RCC 7860 (cell line): ENCODE measurements around the gene SCNN1B.
A peak's percentile ranks its signal among the peaks of the same experiment; 100 is the strongest.
"Not testable (repeated sequence)": the region's sequence is repeated elsewhere in the genome, so short reads cannot be mapped to it uniquely, and the experiment has no call there.

ENCODE experiments used
- DNase-seq: peaks from one replicate; pipeline ENCODE4 v3.0.0-alpha.2; 2015; ENCODE audit warnings: low spot score
- FAIRE-seq: peaks from 2 replicates; lab custom pipeline; 2012; peaks lifted over from hg19 to GRCh38; lab: Jason Lieb, UNC

Gene SCNN1B

DNA sequence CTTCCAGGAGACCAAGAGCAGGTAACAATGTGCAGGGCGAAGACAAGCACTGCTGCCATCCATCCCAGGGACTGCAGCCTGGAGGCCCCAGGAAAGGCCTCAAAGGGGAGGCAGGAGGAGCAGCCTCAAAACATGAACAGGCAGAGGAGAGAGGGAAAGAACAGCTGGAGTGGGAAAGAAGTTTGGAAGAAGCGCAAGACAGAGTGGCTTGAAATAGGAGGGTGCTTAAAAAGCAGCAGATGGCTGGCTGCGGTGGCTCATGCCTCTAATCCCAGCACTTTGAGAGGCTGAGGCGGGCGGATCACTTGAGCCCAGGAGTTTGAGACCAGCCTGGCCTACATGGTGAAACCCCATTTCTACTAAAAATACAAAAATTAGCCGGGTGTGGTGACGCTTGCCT is 98.3 kb downstream of the SCNN1B start:
- DNase-seq, FAIRE-seq: not testable (repeated sequence)

GRCh38 chr16:23401139-23401538 is 99.0 kb downstream of the SCNN1B start:
- no peak for FAIRE-seq
- no peak for DNase-seq

DNA sequence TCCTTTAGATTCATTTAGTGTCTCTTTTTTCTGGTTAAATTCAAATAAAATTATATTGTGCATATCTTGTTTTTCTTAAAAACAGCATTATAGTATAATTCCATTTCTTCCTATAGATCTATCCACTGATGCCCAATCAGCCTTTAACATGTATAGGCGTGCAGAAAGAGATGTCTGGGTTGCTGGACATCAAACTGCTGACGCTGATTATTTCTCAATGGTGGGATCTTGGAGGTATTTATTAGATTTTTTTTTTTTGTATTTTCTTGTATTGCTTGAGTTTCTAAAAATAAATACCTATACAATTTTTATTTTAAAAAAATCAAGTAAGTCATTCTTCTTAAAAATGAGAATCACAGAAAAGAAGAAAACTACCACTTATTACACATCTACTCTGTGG is 100.0 kb downstream of the SCNN1B start:
- no peak for DNase-seq
- no peak for FAIRE-seq

- FAIRE-seq (no peak), DNase-seq (no peak)
Measured at GRCh38 chr16:23403547-23403946, 101.4 kb downstream of the SCNN1B start.

GRCh38 chr16:23406024-23406423 is 103.9 kb downstream of the SCNN1B start:
- no peak for FAIRE-seq

GRCh38 chr16:23406546-23407240 is 104.6 kb downstream of the SCNN1B start:
- FAIRE-seq (no peak), DNase-seq (no peak)

More at GRCh38 chr16:23406024-23406423, 103.9 kb downstream of the SCNN1B start:
- DNase-seq, result no peak

DNA sequence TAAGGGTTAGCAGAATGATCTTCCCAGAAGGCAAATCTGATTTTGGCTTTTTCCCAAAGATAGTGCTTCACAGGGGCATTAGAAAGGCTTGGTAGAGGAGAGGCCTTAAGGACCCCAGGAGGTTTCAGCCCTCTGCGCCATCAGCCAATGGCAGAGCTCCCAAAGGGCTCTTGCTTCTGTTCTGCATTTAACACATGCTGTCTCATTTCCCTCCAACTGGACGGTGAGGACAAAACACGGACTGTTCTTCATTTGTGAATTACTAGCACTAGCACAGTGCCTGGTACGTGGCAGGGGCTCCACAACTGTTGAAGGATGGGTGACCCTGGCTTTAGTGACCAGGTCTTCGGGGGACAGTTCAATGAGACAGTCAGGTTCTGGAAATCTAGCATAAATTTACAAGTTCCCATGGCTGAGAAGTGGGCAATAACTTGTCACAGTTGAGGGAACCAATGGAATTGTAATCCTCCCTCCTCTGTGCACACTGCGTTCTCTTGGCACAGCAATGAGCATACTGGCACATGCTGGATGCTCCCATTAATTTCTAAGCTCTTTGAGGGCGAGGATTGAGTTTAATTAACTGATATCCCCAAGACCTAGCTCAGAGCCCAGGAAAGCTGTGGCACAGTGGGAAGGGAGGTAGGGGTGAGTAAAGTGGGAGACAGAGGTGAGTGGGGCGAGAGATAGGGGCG is 105.5 kb downstream of the SCNN1B start:
- no peak for FAIRE-seq

DNA sequence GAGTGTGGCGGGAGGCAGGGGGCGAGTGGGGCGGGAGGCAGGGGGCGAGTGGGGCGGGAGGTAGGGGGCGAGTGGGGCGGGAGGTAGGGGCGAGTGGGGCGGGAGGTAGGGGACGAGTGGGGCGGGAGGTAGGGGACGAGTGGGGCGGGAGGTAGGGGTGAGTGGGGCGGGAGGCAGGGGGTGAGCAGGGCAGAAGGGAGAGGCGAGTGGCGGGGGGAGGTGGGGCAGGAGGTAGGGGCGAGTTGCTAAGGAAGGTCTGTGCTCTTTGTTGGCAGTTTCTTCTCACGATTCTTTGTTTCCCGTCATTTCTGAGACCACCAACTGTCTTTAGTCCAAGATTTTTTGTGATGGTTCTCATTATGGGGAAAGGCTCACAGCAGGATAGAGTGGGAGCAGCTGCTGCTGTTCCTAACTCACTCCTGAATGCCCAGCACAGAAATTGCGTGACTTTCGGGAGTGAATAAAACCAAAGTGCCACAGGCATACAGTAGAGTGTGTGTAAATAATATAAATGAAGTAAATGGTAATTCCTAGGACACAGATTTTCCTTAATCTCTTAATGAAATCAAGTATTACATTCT is 106.2 kb downstream of the SCNN1B start:
- DNase-seq, result no peak
- FAIRE-seq, result no peak

More for the DNA sequence above, 105.5 kb downstream of the SCNN1B start:
- no peak for DNase-seq

DNA sequence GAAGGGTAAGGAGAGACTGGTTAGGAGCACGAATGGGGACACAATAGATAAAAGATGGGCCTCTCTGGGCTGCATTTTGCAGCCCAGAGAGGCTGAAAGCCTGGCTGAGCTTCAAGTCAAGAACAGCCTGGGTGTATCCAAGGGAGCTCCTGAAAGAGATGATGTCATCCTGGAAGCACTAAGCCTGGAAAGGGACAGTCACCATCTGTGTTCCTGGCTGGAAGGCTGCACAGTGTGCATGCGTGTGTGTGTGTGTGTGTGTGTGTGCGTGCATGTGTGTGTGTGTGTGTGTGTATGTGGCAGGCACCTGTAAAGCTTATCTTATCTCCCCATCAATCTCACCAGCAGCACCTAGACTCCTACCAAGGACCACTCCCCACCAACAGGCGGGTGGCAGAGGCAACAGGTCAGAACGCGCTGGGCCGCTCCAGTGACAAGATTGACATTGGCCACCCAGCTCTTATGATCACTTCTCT is 106.8 kb downstream of the SCNN1B start:
- FAIRE-seq (no peak), DNase-seq (peak; percentile 11)

- FAIRE-seq, result no peak
- no peak for DNase-seq
Measured at GRCh38 chr16:23409522-23409921, 107.4 kb downstream of the SCNN1B start.

DNA sequence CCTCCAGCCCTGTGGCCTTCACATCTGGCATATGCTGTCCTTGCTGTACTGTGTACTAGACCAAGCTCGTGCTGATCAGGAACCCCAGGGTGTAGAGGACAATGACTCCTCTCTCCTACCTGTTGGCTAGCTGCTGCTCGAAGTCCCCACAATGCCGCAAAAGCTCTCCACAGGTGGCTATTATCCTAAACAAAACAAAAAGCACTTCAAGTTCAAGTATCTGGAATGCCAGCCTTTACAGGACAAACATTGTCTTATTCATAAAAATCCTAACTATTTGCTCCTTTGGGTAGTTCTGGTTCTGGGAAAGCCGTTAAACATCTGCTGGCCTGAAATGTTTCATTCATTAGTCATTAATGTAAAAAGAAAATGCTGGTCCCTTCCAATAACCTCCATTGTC is 108.1 kb downstream of the SCNN1B start:
- no peak for DNase-seq
- no peak for FAIRE-seq

GRCh38 chr16:23414731-23415130 is 112.6 kb downstream of the SCNN1B start:
- no peak for FAIRE-seq
- no peak for DNase-seq

- DNase-seq (no peak), FAIRE-seq (no peak)
Measured at GRCh38 chr16:23416816-23417215, 114.7 kb downstream of the SCNN1B start.

DNA sequence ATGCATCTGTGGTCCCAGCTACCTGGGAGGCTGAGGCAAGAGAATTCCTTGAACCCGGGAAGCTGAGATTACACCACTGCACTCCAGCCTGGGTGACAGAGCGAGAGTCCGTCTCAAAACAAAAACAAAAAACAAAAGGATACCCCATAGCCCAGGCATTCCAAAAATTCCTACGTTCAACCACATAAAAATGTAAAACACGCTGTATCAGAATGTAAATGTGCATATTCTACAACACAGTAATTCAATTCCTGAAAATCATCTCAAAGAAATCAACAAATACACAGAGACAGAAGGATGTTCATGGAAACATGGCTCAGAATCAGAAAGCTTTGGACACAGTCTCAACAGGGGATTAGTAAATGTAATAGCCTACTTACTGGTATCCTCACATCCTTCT is 117.9 kb downstream of the SCNN1B start:
- DNase-seq (no peak), FAIRE-seq (no peak)

GRCh38 chr16:23423496-23424049 is 121.5 kb downstream of the SCNN1B start:
- FAIRE-seq (no peak), DNase-seq (peak; percentile 23)

- FAIRE-seq (no peak), DNase-seq (no peak)
Measured at GRCh38 chr16:23424292-23424958, 122.3 kb downstream of the SCNN1B start.

DNA sequence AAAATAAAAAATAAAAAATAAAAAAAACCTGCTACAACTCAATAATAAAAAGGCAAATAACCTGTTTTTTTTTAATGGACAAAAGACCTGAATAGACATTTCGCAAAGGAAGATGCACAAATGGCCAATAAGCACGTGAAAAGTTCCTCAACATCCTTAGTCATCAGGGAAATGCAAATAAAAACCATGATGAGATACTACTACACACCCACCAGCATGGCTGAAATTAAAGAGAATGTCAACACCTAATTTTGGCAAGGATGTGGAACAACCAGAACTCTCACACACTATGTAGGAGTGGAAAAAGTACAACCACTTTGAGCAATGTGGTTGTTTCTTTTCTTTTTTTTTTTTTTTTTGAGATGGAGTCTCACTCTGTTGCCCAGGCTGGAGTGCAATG is 126.2 kb downstream of the SCNN1B start:
- FAIRE-seq (no peak), DNase-seq (no peak)
